Myocyte (in vitro differentiated cells): Measurements from ENCODE around the gene LGI1. TPM values are rescaled to one million over a fixed set of nuclear protein-coding genes. Genes with fewer than 3 reads are reported as not detected.

Experiments used
- DNase-seq: peaks from one replicate; pipeline ENCODE4 v3.0.0-alpha.2; 2012; ENCODE audit warnings: low read depth
- total RNA-seq: library from RNA; depleted of rRNA; stranded (reverse); fragments of >200 nt; gene quantifications from 2 replicates; pipeline ENCODE4 v1.2.3, GENCODE V29; 2014

LGI1 gene
- total RNA-seq, 1 donor from 2014 or later = not detected

DNA sequence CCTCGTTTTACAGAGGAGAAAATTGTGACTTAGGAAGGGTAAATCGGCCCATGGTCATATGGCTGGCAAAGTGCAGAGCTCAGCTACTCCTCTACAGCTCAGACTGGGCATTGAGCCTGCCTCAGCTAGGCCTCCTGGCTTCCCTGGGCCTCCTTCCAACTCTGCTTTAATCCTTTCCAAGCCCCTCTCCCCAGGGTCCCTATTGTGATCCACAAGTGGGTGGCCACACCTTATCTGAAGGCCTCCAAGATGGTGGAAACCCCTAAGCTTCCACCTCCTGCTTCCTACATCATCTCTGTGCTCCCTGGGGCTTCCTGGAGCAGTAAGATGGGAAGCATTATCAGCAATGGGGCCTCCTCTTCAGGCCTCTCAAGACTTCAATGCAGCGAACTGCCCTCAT is 3.0 kb upstream of the LGI1 start:
- no peak for DNase-seq

GRCh38 chr10:93755443-93756116 is 2.2 kb upstream of the LGI1 start:
- no peak for DNase-seq

GRCh38 chr10:93756118-93756517 is 1.6 kb upstream of the LGI1 start:
- no peak for DNase-seq

- DNase-seq = no peak
These were observed 600 bp upstream of the LGI1 start for GRCh38 chr10:93757136-93757535.

DNA sequence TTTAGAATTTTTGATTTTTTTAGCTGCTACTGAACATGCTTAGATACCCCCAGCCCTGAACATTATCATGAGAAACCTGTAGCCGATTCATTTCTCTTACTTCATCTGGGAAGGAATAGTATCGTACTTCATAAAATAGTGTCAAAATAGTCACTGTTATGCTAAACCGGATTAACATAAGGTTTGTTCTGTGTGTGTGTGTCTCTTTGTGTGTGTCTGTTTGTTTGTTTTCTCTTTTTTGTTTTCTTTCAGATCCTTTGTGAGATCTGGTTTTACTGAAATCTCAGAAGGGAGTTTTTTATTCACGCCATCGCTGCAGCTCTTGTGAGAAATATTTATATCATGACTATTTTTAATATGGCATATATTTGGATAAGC is 761 bp downstream of the LGI1 start:
- no peak for DNase-seq

GRCh38 chr10:93758891-93759410 is 1.2 kb downstream of the LGI1 start:
- DNase-seq = no peak

DNA sequence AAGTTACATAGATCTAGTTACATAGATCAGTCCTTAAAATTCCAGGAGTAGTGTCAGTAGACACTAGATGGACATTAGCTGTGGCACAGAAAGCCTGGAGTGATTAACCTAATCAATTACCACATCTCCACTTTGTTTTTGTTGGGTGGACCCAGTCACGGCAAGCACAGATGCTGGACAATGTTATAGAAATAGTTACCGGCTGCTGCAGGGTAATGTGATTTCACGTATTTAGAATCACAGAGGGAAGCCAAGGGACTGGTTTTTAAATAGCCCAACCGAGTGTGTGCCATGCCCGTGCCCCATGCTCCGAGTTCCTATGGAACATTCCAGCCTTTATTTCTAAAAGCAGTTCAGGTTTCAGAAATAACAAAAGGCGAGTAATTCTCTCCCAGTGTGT is 2.8 kb downstream of the LGI1 start:
- no peak for DNase-seq

GRCh38 chr10:93762979-93763391 is 5.2 kb downstream of the LGI1 start:
- no peak for DNase-seq

GRCh38 chr10:93766918-93767317 is 9.2 kb downstream of the LGI1 start:
- DNase-seq = no peak

DNA sequence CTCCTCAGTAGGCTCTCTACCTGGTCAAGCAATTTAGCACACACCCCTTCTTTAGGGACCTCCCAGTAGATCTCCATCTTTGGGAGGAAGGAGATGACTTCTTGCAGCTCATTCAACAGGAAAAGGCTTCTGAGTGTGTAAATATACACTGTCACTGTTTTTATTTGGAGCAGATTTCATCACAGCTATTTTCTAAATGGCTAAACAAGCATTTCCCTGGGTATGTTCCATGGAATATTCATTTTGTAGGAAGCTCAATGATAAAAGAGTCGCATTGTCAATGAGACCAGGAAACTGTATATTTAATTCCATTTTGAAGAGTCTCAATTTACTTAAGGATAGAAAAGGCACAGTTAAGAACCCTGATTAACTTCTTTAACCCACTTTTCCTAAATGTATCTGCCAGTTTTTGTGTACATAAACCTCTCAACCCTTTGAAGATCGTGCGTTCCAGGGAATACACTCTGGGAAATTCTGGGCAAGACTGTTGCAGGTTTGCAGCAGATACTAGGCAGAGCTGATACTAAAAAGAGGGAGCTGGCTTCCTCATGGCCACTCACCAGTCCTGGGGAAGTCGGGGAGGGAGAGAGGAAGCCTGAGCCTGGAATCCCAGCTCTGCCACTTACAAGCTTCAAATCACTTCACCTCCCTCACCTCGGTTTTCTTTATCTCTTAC is 10.1 kb downstream of the LGI1 start:
- DNase-seq = no peak

DNA sequence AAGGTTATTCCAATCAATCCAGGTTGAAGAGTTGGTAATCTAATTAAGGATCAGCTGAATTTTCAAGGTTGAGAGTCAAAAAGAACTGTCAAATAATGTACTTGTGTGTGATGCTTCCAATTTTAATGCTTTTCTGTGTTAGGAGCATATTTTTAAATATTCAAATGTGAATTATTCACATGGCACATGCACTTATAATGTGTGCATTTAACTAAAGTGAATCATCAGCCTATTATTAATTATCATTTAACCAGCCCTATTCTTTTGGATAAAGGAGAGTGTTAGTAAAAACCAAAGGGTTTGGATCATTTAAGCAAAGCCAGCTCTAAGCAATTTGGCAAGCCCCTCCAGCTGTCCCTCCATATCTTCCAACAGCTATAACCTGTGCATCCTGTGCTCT is 11.2 kb downstream of the LGI1 start:
- DNase-seq = no peak

- DNase-seq = no peak
These were observed 13.6 kb downstream of the LGI1 start for GRCh38 chr10:93771354-93771753.

- no peak for DNase-seq
These were observed 15.4 kb downstream of the LGI1 start for GRCh38 chr10:93773120-93773519.

- DNase-seq = no peak
These were observed 16.0 kb downstream of the LGI1 start for GRCh38 chr10:93773705-93774104.

GRCh38 chr10:93775356-93775755 is 17.6 kb downstream of the LGI1 start:
- DNase-seq = no peak

- DNase-seq = no peak
These were observed 19.4 kb downstream of the LGI1 start for GRCh38 chr10:93777092-93777491.

DNA sequence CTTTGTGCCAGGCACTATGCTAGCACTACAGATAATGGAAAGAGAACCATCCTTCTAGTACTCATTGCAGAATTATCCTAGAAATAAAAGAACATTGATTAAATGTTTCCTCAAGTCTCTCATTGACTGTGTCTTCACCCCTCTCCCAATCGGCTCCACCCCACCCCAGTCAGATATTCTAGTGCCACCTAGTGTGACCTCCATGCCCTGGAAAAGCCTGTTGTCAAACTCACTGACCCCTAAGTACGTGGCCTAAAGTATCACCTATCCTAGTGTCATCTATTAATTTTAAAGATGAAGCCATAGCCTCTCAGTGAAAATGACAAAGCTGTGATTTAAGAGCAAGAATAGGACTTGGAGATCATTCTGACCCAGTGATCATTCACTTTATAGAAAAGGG is 26.3 kb downstream of the LGI1 start:
- DNase-seq = no peak

- DNase-seq = no peak
These were observed 30.9 kb downstream of the LGI1 start for GRCh38 chr10:93788413-93789208.

DNA sequence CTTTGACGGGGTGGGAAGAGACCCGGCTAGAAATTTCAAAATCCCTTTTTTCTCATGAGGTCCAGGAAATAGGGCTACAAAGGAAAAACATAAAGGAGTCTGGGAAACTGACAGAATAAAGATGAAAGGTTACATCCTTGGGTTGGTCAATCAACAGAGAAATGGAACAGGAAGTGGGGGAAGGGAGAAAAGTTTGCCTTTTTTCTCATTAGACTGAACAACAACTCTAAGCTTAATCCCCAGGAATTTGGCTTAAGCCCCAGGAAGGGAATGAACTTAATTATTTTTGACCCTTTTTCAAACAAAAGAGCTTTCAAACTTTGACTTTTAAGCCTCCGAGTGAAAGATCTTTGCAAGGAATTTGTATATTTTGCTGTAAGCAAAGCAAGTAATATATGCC is 32.7 kb downstream of the LGI1 start:
- no peak for DNase-seq

DNA sequence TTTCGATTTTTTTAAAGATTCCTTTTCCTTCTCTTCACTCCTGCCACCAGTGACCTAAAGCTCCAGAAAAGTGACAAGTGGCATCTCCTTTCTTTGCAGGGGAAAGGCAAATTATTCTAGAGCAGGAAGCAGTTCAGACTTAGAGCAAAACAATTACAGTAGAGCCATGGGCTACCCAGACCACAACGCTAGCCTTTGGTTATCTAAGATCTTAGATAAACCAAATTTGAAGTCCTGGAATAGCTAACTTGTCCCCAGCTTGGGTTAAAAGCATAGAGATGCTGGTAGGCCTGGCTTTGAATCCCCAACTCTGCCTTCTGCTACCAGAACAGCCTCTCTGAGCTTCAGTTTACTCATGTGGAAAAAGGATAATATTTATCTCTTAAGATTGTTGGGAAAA is 38.4 kb downstream of the LGI1 start:
- DNase-seq = no peak

- DNase-seq = no peak
These were observed 40.1 kb downstream of the LGI1 start for GRCh38 chr10:93797825-93798224.

- no peak for DNase-seq
These were observed 41.5 kb downstream of the LGI1 start for GRCh38 chr10:93799155-93799708.
